B cell (primary cell): Measurements from ENCODE around the gene TBC1D32. TPM values are rescaled to one million over a fixed set of nuclear protein-coding genes. Genes with fewer than 3 reads are reported as not detected.

Source experiments
- ATAC-seq: fragments of 200-7000 bp; cut with Tn5 transposase; one replicate; pipeline ENCODE4 v1.10.0; 2021; ENCODE audit warnings: low read depth, mild to moderate bottlenecking, moderate number of reproducible peaks, moderate library complexity
- CTCF ChIA-PET: fragments of 350-600 bp; sonication (Branson Sonifier 250); formaldehyde crosslinking; loops from one replicate; lab custom pipeline; 2021; ENCODE audit warnings: antibody characterized with exemption, inconsistent platforms; lab: Charles Lee
- POLR2A ChIA-PET: fragments of 350-600 bp; sonication (Branson Sonifier 250); formaldehyde crosslinking; loops from one replicate; lab custom pipeline; 2021; ENCODE audit warnings: antibody characterized with exemption; lab: Charles Lee
- DNase-seq: peaks from one replicate; pipeline ENCODE4 v3.0.0; 2013
- H2AFZ ChIP-seq: 2 replicates; pipeline ENCODE4 v1.6.1; 2012; ENCODE audit warnings: mild to moderate bottlenecking, low read depth, low read length; ENCODE audit not compliant: insufficient read depth, poor library complexity, severe bottlenecking
- H3K27ac ChIP-seq, 2 donors: 1 replicate in 1 of 2; 2 replicates in 1 of 2; pipeline ENCODE4 v1.5.1; 2012 to 2013; ENCODE audit warnings: low read length in 2 of 2, mild to moderate bottlenecking in 2 of 2, moderate library complexity in 1 of 2
- H3K27me3 ChIP-seq, 4 experiments: fragments of 200-600 bp in 1 of 4; sonication (generic) in 1 of 4; replicated peaks in 1 of 4; 1 replicate in 2 of 4; 2 replicates in 2 of 4; pipeline versions ENCODE4 v1.6.1 to v1.7.0; 2013 to 2016; ENCODE audit warnings: low read length in 3 of 4, mild to moderate bottlenecking in 2 of 4, mixed read lengths in 1 of 4, moderate library complexity in 1 of 4; ENCODE audit not compliant: insufficient read depth in 4 of 4, control insufficient read depth in 3 of 4; ENCODE audit errors: control extremely low read depth in 1 of 4
- H3K36me3 ChIP-seq, 2 experiments: replicated peaks in 1 of 2; 1 replicate in 1 of 2; 2 replicates in 1 of 2; pipeline versions ENCODE4 v1.6.1 to v1.7.1; 2013; ENCODE audit warnings: low read length in 1 of 2; ENCODE audit not compliant: insufficient read depth in 2 of 2, control insufficient read depth in 1 of 2; ENCODE audit errors: control extremely low read depth in 1 of 2, extremely low read depth in 1 of 2
- H3K4me1 ChIP-seq, 2 donors: fragments of 200-600 bp in 1 of 2; sonication (generic) in 1 of 2; 1 replicate in 1 of 2; 2 replicates in 1 of 2; pipeline versions ENCODE4 v1.5.1 to v1.6.1; 2013 to 2017; ENCODE audit warnings: low read length in 2 of 2; ENCODE audit not compliant: control insufficient read depth in 2 of 2, insufficient read depth in 2 of 2
- H3K4me2 ChIP-seq: replicated peaks from 2 replicates; pipeline ENCODE3; 2012; ENCODE audit warnings: mild to moderate bottlenecking, low read depth, low read length; ENCODE audit not compliant: poor library complexity, severe bottlenecking
- H3K4me3 ChIP-seq, 5 experiments: fragments of 200-600 bp in 1 of 5; sonication (generic) in 1 of 5; 1 replicate in 3 of 5; 2 replicates in 2 of 5; pipeline versions ENCODE4 v1.5.1 to v1.7.0; 2011 to 2016; ENCODE audit warnings: low read length in 4 of 5, mild to moderate bottlenecking in 4 of 5, low read depth in 2 of 5, control low read depth in 1 of 5, moderate library complexity in 1 of 5; ENCODE audit not compliant: insufficient read depth in 1 of 5; ENCODE audit errors: control extremely low read depth in 1 of 5, extremely low read depth in 1 of 5
- H3K79me2 ChIP-seq: fragments of 200-600 bp; sonication (generic); one replicate; pipeline ENCODE4 v1.6.0; 2016; ENCODE audit warnings: low read length; ENCODE audit not compliant: control insufficient read depth, insufficient read depth
- H3K9ac ChIP-seq: fragments of 200-600 bp; sonication (generic); 2 replicates; pipeline ENCODE4 v1.6.1; 2017; ENCODE audit warnings: mild to moderate bottlenecking, low read length, moderate library complexity
- H3K9me3 ChIP-seq, 3 donors: one replicate each; pipeline versions ENCODE4 v1.6.1 to v1.7.1; 2013; ENCODE audit warnings: low read length in 2 of 3; ENCODE audit not compliant: control insufficient read depth in 2 of 3, insufficient read depth in 1 of 3; ENCODE audit errors: control extremely low read depth in 1 of 3
- H4K20me1 ChIP-seq: 2 replicates; pipeline ENCODE4 v1.6.0; 2012; ENCODE audit warnings: mild to moderate bottlenecking, low read length; ENCODE audit not compliant: insufficient read depth, control insufficient read depth, poor library complexity, severe bottlenecking
- H3K27ac Mint-ChIP-seq: one replicate; pipeline ENCODE4 v1.8.0; 2021; ENCODE audit warnings: mixed read lengths
- H3K27me3 Mint-ChIP-seq: one replicate; pipeline ENCODE4 v1.8.0; 2021; ENCODE audit warnings: mixed read lengths
- H3K4me1 Mint-ChIP-seq: one replicate; pipeline ENCODE4 v1.8.0; 2021; ENCODE audit warnings: mixed read lengths
- H3K4me3 Mint-ChIP-seq: one replicate; pipeline ENCODE4 v1.8.0; 2021; ENCODE audit warnings: mixed read lengths
- H3K9me3 Mint-ChIP-seq: one replicate; pipeline ENCODE4 v1.8.0; 2022; ENCODE audit warnings: mixed read lengths; ENCODE audit not compliant: insufficient read depth
- EZH2 ChIP-seq: IDR thresholded peaks from 2 replicates; pipeline ENCODE4 v1.6.1; 2012; ENCODE audit warnings: borderline replicate concordance, low read depth, mild to moderate bottlenecking, moderate library complexity, low read length; ENCODE audit not compliant: insufficient read depth, poor library complexity, severe bottlenecking
- WGBS: methylation state at CpG from one replicate; pipeline ENCODE4 v1.1.5; 2013; ENCODE audit warnings: missing lambda C conversion rate; ENCODE audit not compliant: insufficient coverage; 5-methylcytosine and 5-hydroxymethylcytosine counted together
- intact Hi-C: fragments of 100-400 bp; cut with micrococcal nuclease; formaldehyde crosslinking; loops from one replicate; pipeline ENCODE4 v1.10.0; 2022
- polyA plus RNA-seq: library from polyadenylated mRNA; depleted of rRNA; stranded (reverse); fragments of >200 nt; gene quantifications from 2 replicates; pipeline ENCODE4 v1.2.3, GENCODE V29; 2012
- total RNA-seq, 2 donors: library from RNA; stranded (reverse); fragments of 120-200 nt in 1 of 2; gene quantifications; 1 replicate in 1 of 2; 2 replicates in 1 of 2; pipeline versions ENCODE4 v1.2.3 to v1.2.4, GENCODE V29; 2013 to 2022
- TF ChIP-seq, protein P1 (sequence below): fragments of 200-600 bp; IDR thresholded peaks from one replicate; pipeline ENCODE4 v1.8.0; 2022; ENCODE audit warnings: antibody characterized with exemption, mild to moderate bottlenecking

Gene TBC1D32
- total and polyA plus RNA-seq, 2 donors (not counting 1 experiment from before 2014, with no cell fraction given) = 9.0 to 20.9 TPM

DNA sequence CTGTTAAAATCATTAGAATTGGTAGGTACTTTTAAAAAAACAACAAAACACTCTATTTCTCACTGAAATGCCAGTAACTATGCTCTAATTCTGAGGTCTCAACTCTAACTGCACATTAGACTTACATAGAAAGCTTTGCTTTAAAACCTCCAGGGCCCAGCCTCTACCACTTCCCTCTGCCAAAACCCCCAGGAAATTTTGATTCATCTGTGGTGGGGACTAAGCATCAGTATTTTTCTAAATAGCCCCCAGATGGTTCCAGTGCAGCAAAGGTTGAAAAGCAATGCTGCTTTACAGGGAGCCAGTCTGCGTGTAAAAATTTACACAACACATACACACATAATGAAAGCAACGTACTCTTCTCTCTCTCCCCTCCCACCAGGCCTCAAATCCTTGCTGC lies 3.8 kb downstream of the TBC1D32 start:
- peaks cover 16% of the 10 kb centered on the region for H3K79me2 ChIP-seq
- H3K4me2 ChIP-seq = no peak overlapping the region
- POLR2A ChIA-PET = no interaction called here
- Mint-ChIP-seq H3K9me3 (no peaks in the 10 kb centered on the region), H3K4me1 (peaks cover 30% of the 10 kb centered on the region), H3K4me3 (no peak overlapping the region), H3K27me3 (no peaks in the 10 kb centered on the region), H3K27ac (no peak overlapping the region)
- H3K9ac ChIP-seq = no peak overlapping the region
- TF ChIP-seq, protein P1, sequence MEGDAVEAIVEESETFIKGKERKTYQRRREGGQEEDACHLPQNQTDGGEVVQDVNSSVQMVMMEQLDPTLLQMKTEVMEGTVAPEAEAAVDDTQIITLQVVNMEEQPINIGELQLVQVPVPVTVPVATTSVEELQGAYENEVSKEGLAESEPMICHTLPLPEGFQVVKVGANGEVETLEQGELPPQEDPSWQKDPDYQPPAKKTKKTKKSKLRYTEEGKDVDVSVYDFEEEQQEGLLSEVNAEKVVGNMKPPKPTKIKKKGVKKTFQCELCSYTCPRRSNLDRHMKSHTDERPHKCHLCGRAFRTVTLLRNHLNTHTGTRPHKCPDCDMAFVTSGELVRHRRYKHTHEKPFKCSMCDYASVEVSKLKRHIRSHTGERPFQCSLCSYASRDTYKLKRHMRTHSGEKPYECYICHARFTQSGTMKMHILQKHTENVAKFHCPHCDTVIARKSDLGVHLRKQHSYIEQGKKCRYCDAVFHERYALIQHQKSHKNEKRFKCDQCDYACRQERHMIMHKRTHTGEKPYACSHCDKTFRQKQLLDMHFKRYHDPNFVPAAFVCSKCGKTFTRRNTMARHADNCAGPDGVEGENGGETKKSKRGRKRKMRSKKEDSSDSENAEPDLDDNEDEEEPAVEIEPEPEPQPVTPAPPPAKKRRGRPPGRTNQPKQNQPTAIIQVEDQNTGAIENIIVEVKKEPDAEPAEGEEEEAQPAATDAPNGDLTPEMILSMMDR = no peak
- no peak for TF ChIP-seq EZH2
- CTCF ChIA-PET = no interaction called here
- H4K20me1 ChIP-seq = no peaks in the 10 kb centered on the region
- no CpG with 5 or more reads among the region's 2 CpGs for WGBS
- DNase-seq = no peak
- H3K9me3 ChIP-seq = no peaks in the 10 kb centered on the region
- H3K4me1 ChIP-seq = peaks cover 8 to 13% of the 10 kb centered on the region in 2 donors
- H3K27ac ChIP-seq = no peak overlapping the region
- no peaks in the 10 kb centered on the region for H3K36me3 ChIP-seq
- no peak overlapping the region for H2AFZ ChIP-seq
- intact Hi-C loops = loop anchor here (5.0 kb wide), 1 partner anchor 1142 kb away; the partner anchor contains the start of gene SERINC1
- no peak for ATAC-seq
- H3K4me3 ChIP-seq = no peak overlapping the region
- no peaks in the 10 kb centered on the region for H3K27me3 ChIP-seq

DNA sequence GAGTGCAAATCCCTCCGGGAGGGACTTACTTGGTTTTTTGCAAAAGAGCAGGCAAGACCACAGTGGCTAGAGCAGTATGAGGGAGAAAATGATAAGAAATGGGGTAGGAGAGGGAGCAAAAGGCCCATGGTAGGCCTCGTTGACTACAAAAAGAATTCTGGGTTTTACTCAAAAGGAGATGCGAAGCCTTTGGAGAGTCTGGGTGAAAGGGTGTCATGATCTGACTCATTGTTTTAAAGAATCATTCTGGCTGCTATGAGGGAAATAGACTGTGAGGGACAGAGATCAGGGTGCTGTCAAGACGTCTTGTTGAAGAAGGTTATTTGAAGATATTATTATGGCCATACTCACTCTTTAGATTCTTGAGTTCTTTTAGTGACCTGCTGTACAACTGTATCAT lies 13.0 kb downstream of the TBC1D32 start:
- Histone ChIP-seq H3K79me2 (no peaks in the 10 kb centered on the region), H3K4me3 (no peak overlapping the region), H3K36me3 (peaks cover 1 to 6% of the 10 kb centered on the region in 2 experiments), H3K9me3 (no peaks in the 10 kb centered on the region), H3K27ac (no peak overlapping the region), H3K4me2 (no peak overlapping the region), H3K4me1 (no peaks in the 10 kb centered on the region), H3K9ac (no peak overlapping the region), H3K27me3 (no peaks in the 10 kb centered on the region), H2AFZ (no peak overlapping the region), H4K20me1 (no peaks in the 10 kb centered on the region)
- no peak for DNase-seq
- no peak for TF ChIP-seq EZH2
- TF ChIP-seq, protein P1 = no peak
- ChIA-PET POLR2A (no interaction called here), CTCF (interaction anchor here (1.3 kb wide), 1 partner anchor 13 kb away, joined by 4 read pairs; no protein-coding TSS in a partner anchor)
- Mint-ChIP-seq H3K4me1 (peaks cover 2% of the 10 kb centered on the region), H3K27me3 (no peaks in the 10 kb centered on the region), H3K9me3 (no peaks in the 10 kb centered on the region), H3K27ac (no peak overlapping the region), H3K4me3 (no peak overlapping the region)
- ATAC-seq = no peak
- intact Hi-C loops = no loop called here
- WGBS = 71% methylated on average over 3 of the region's 4 CpGs
